Iris pigment epithelial cell (primary cell): ENCODE results near the gene RASAL3.
"Not testable (repeated sequence)": the region's sequence is repeated elsewhere in the genome, so short reads cannot be mapped to it uniquely, and the experiment has no call there.

Experiments
- DNase-seq: peaks from one replicate; pipeline ENCODE4 v3.0.0-alpha.2; 2011; ENCODE audit warnings: low read depth

Gene RASAL3

DNA sequence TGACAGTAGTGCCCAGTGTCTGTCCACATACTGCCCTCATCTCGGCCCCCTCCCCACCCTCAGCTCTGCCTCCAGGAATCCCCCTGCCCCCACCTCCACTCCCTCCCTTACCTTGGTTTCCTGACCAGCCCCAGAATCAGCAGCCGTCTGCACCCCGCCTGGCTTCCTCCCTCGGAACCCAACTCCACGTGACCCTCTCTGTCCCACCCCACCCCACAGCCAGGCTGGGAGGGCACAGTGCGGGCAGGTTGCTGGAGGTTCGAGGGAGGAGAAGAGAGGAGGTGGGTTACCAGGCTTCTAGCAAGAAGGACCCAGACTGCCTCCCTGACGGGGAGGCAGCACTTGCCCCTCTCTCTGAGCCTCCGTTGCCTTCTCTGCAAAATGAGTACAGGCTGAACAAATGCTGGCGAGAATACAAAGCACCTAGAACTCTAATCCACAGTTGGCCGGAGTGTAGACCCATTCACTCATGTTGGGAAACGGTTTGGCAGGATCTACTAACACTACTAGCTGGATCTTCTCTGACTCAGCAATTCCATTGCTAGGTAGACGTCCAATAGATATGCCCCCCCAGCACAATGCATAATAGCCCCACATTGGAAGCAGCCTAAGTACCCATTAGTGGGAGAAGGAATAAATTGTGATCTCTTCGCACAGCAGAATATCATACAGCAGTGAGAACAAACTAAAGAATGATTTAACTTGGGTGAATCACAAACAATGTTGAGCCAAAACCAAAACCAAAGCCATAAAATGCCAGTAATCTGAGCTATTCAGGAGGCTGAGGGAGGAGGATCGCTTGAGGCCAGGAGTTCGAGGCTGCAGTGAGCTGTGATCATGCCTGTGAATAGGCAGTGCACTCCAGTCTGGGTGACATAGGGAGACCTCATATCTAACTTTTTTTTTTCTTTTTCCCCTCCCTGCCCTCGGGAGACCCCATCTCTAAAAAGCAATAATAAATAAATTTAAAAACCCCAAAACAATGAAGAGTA, at the start of gene RASAL3:
TSS of gene RASAL3 (minus strand) at position 151 of the 992 bp plus-strand sequence. CDS start 186 bp downstream, outside the sequence.
- peak; percentile 63 for DNase-seq

DNA sequence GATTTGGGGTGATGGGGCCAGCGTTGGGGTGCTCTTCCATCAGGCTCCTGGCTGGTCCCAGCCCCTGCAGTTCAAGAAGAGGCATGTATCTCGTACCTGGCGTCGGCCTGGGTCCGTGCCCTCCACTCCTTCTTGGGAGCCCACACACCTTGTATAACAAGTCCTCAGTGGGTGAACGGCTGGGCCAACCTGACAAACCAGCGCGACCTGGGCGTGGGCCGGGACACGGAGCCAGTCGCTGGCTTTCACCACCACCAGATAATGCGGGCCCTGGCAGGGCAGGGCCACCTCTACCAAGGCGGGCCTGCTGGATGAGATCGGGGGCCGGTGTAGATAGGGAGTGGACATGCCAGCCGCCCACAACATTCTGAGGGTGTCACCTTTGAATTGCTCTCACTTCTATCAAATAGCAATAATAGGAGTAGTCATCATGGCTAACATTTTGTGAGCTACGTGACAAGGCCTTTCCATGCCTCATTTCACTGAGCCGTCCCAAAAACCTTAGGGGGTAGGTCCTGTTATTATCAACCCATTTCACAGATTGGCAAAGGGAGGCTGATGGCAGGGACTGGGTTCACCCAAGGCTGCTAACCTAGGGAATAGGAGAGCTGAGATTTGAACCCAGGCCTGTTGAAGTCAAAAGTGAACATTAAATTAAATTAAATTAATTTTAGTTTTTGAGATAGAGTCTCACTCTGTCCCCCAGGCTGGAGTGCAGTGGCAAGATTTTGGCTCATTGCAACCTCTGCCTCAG, 47.5 kb upstream of the RASAL3 start:
- DNase-seq, result no peak

DNA sequence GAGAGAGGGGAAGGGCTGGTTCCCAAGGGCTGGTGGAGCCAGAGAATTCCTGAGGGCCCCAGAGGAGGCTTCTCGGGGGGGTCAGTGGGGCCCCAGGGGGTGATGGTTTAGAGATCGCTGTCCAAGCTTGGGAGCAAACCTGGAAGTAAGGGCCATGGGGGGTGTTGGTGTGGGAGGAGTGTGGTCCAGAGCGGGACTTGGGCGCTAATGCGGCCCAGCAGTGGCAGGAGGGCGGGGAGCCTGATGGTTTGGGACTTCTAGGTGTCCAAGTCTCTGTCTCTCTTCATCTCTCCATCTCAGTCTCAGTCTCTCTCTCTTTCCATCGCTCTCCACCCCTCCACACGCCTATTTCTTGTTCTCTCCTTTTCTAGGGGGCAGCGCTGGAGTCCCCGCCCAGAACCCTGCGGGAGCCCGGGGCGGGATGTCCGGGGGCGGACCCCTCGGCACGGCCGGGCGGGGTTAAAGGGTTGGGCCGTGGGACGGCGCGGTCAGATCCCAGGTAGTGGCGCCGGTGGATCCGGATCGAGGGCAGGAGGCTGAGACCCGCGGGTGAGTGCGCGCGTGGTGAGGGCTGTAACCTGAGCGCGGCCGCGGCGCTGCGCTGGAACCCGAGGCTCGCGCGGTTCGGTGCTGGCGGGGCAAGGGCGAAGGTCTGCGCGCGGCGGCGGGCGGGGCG, 43.8 kb upstream of the RASAL3 start, which contains the start of gene CYP4F22:
TSS of gene CYP4F22 (plus strand) at position 491 of the 676 bp plus-strand sequence. CDS start 16,812 bp downstream, outside the sequence.
- no peak for DNase-seq

DNA sequence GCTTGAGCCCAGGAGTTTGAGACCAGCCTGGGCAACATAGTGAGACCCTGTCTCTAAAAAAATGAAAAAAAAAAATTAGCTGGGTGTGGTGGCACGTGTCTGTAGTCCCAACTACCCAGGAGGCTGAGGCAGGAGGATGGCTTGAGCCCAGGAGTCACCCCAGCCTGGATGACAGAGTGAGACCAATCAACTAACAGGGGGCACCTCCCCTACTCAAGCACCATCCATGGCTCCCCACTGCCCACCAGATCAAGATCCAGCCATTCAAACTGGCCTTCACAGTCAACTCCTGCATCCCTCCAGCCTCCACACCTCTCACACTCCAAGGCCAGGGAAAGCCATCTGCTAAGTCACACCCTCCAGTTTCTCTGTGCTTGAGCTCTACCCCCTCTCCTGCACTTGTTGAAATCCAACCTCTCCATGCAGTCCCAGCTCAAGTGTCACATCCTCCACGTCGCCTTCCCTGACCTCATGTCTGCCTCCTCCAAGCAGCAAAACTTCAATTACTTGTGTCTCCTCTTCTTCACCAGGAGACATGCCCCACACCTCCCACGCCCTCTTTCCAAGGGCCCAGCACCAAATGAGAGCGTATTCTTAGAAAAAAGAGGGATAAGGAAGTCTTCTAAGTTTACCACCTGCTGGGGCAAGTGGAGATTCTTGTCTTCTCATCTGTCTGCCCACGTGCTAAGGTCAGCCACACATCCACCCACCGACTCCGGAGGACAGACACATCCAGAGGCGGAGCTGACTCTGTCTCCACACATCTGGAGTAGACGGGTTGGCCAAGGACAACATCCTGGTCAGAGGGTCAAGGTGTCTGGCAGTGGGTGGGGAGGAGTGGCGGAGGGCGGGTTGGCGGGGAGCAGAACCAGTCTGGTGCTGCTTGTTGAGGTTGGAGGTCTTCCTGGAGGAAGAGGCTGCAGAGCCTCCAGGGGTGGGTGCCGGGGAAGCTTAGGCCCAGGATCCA, 43.0 kb upstream of the RASAL3 start:
- no peak for DNase-seq

DNA sequence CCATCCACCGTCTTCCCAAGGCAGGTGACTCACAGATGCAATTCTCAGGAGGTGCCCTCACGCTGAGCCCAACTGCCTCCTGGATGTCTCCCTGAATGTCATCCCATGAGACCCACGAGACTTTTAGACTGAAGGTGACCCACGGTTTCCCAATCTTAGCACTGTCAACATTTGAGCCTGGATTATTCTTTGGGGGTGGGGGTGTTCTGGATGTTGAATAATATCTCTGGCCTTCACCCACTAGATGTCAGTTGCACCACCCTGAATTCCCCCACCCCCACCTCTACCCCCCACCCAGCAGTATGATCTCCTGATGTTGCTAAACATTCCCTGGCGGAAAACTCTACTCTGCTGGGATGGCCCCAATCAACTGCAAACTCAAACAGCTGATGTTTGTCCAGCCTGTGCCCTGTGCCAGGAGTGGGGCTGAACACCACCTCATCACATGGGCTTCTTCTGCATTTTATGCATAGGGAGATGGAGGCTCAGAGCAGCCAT, 41.8 kb upstream of the RASAL3 start:
- no peak for DNase-seq

DNA sequence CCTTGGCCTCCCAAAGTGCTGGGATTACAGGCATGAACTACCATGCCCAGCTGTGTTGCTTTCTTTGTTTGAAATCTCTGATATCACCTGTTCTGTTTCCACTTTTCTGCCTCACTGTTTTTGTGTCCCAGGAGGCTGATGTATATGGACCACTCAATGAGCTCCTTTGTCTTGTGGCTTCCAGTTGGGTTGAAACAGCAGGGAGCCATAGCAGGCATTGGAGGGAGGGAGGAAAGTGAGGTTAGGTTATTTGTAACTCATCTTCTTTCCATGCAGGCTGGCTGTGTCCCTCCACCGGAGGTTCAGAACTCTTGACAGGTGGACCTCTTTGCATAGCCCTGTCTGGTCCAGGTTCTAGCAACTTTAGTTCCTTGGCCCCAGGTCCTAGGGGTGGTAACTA, 37.9 kb upstream of the RASAL3 start:
- DNase-seq, result no peak

DNA sequence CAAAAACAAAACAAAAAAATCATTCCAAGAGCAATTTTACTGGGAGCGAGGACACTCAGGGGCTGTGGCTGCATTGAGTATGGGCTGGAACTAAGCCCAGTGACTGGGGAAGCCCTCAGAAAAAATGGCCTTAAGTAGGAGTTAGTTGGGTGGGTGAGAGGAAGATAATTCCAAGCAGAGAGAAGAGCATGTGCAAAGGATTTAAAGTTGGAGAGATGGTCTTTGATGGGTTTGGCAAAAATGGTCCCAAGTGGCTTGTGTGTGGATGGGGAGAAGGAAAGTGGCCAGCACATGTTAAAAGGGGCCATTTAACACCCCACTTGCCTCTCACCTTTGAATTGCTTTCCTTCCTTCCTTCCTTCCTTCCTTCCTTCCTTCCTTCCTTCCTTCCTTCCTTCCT, 37.3 kb upstream of the RASAL3 start:
- no peak for DNase-seq

DNA sequence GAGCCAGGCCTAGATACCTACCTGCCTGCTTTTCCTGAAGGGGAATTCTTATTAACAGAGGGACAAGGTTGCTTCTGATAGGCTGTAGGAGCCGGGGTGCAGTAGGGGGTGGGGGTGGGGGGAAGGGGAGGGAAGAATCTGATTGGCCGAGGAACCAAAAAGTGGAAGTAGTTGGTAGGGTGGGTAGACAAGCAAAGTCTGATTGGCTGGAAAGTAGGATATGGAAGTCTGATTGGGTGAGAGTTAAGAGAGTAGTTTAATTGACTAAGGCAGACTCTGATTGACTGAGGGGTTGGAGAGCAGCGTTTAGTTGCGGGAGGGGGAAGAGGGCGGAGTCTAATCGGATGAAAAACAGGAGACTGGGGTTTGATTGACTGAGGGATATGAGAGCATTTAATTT, 34.6 kb upstream of the RASAL3 start:
- no peak for DNase-seq

DNA sequence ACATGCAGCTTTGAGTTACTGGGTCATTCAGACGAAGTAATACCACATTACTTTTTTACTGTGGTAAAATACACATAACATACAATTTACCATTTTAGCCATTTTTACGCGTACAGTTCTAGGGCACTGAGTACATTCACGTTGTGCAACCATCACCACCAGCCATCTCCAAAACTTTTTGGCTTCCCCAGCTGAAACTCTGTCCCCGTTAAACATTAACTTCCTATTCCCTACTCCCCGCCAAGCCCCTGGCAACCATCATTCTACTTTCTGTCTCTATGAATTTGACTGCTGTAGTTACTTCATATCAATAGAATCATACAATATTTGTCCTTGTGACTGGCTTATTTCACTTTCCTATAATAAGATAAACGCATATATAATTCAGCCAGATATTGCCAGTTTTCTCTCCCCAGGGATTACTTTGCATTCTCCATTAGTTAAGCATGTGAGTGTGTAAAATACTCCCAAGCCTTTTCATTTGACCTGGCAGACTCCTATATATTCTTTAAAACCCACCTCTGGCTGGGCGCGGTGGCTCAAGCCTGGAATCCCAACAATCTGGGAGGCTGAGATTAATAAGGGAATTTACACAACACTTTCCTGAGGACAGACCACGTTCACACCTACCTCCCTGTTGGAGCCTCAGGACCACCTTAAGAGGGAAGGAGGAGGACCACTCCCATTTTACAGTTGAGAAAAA, 34.0 kb upstream of the RASAL3 start:
- no peak for DNase-seq

DNA sequence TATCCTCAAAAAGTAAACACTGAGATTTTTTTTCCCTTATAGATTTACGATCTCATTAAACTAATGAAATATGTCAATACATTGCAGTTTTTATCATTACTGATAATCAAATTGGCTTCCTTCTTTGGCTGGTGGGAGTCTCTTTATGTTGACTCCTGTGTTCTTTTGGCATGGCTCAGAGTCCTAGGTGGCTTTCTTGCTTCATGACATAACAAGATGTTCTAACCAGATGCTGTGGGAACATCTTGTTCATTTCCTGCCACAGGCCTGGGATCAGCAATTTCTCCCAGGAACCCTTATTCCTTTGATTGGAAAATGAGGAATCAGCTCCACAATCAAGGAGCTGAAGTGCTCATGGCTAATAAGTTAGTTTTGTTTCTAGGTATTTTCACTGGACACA, 30.8 kb upstream of the RASAL3 start:
- DNase-seq, result no peak

DNA sequence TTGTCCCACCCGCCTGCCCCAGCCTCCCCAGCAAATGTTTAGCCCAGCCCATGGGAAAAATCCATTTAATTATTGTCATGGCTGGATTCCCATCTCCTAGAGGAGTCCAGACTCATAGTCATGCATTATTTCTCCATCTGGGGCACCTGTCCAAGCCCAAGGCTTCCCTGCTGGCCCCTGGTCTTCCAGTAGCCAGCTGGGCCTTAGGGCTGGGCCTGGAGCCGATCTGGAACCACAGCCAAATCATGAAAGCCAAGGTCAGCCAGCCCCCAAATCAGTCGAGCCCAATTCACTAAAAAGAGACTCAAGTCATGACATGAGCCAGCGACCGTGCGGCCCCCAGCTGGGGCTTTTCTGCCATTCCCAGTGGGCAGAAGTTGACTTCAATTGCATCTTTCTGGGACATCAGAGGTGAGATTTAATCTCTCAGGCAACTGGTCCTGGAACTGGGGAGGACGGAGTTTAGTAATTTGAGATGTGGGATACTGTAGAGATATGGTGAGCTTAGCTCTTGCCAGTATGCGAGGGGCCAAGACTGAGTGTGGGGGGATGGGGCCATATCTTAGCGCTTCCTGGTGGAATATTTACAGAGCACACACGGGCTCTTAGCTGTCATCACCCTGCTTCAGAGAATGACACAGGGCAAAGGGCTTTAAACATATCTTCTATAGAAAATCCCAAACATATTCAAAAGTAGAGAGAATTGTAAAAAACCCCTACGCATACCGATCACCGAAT, 24.3 kb upstream of the RASAL3 start:
- no peak for DNase-seq

DNA sequence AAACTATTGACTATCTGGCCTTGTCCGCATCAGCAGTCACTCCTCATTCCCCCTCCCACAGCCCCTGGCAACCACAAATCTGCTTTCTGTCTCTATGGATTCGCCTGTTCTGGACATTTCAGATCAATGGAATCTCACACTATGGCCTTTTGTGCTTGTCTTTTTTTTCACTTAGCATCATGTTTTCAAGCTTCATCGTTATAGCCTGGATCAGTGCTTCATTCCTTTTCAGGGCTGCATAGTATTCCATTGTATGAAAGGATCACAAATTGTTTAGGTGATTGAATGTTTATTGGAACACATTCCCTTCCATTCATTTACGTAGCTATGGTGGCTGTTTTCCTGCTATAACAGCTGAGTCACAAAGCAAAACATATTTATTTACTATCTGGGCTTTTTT, 22.7 kb upstream of the RASAL3 start:
- DNase-seq, result no peak

DNA sequence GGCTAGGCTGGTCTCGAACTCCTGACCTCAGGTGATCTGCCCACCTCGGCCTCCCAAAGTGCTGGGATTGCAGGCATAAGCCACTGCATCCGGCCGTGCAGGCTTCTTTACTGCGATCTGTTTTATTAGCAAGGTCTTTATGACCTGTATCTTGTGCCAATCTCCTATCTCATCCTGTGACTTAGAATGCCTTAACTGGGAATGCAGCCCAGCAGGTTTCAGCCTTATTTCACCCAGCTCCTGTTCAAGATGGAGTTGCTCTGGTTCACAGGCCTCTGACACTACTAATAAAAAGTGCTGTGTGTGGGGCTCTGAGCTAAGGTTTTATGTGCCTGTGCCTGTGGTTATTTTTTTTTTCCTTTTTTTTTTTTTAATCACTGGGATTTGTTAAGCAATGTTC, 21.4 kb upstream of the RASAL3 start:
- not testable (repeated sequence) for DNase-seq

DNA sequence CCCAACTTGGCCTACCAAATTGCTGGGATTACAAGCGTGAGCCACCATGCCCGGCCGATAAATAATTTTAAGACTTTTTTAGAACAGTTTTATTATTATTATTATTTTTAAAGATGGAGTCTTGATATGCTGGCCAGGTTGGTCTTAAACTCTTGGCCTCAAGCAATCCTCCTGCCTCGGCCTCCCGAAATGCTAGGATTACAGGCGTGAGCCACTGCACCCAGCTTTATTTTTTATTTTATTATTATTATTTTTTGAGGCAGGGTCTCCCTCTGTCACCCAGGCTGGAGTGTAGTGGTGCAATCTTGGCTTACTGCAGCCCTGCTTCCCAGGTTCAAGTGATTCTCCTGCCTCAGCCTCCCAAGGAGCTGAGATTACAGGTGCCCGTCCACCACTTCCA, 16.7 kb upstream of the RASAL3 start:
- not testable (repeated sequence) for DNase-seq

DNA sequence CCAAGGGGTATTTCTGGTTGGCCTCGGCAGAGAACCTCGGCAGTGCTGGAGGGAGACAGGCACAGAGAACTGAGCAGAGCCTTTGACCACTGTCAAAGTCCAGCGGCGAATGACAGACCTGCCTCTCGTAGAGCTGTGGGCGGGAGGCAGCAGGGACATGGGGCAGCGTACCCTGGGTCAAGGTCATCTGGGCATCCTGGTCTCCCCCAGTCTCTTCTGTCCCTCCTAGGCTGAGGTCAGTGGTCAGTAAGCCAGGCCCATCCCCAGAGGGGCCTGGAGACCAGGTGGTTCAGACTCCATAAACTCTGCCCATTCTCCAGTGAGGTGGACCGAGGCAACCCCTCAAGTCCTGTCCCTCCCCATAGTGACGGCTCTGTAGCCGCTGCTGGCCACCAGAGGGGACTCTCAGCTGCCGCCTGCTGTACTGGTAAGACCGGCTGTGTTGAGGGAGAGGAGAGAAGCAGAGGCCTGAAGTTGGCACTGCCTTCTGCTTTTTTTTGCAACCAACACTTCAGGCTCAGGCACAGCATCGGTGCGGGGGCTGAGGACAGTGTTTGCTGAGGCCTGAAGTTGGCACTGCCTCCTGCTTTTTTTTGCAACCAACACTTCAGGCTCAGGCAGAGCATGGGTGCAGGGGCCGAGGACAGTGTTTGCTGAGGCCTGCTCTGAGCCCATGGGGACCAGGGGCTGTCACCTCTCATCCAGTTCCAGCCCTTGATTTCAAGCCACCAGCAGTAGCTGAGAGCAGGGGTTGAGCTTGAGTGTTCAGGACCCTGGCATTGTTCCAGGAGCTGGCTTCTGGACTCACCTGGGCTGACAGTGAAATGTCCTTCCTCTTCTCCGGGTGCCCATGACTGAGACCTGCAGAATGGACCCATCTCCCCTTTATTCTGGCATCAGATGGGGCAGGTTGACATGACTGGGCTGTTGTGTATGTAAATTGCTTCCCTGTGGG, 15.3 kb upstream of the RASAL3 start, which contains the start of gene PGLYRP2:
TSS of gene PGLYRP2 (minus strand) at position 111 of the 955 bp plus-strand sequence. CDS start 130 bp downstream, outside the sequence.
- DNase-seq, result no peak

DNA sequence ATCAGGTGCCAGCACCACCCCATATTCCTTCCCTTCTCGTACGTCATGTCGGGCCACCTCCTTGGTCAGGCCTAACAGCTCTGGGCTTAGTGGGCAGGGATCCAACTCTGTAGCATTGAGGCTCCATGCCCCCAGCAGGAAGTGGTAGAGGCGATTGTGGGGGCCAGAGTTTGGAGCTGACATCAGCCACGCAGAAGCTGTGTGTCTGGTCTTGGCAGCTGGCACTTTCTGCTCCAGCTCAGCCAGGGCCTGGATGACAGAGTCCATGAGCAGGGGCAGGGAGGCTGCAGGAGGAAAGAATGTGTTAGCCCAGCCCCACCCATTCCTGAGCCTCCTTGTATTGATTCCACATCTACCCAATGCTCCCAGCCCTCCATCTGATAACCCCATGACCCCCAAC, 12.0 kb upstream of the RASAL3 start:
- no peak for DNase-seq

DNA sequence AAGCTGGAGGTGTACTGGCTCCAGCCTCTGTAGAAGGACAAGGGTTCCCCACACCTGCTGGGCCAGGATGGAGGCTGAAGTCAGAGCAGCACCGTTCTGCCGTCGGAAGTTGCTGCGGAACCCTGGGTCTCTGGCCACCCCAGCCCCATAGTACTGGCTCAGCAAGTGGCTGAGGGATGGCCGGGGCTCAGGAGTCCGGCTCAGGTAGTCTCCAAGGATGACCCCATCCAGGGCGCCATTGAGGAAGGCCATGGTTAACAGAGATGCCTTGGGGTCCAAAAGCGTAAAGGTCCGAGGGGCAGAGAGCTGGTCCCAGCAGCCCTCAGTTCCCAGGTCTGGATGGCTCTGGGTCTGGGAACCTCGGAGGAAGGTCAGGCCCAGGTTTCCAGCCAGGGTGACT, 11.3 kb upstream of the RASAL3 start:
- DNase-seq, result no peak

DNA sequence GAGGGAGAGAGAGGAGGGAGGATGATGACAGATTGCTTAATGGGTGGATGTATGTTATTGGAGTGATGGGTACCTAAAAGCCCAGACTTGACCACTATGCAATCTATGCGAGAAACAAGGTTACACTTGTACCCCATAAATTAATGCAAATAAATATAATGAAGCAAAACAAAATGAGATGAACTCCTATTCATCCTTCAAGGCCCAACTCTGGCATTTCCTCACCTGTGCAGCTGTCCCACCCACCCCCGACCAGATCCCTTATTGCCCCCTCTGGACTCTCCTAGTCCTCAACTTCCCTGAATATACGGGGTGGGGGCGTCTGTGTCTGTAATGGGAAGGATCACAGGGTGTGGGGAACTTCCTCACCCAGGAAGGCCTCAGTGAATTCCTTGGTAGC, 10.8 kb upstream of the RASAL3 start:
- no peak for DNase-seq
